ENCODE measurements around the gene PRPH.

DNA sequence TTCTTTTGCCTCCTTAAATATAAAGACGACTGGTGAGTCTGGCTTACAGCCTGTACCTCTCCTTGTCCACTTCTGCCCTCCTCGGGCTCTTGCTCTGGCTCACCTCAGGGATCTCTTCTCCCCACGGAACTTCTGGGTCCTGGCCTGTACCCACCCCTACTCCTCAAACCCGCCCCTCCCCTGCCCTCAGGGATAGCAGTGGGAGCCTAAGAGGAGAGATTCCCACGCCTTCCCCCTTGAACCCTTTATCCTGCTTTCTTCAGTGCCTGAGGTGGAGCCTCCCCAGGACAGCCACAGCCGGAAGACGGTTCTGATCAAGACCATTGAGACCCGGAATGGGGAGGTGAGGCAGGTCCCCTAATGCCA lies 2.7 kb downstream of the PRPH start:
- TF ChIP-seq, protein P1, sequence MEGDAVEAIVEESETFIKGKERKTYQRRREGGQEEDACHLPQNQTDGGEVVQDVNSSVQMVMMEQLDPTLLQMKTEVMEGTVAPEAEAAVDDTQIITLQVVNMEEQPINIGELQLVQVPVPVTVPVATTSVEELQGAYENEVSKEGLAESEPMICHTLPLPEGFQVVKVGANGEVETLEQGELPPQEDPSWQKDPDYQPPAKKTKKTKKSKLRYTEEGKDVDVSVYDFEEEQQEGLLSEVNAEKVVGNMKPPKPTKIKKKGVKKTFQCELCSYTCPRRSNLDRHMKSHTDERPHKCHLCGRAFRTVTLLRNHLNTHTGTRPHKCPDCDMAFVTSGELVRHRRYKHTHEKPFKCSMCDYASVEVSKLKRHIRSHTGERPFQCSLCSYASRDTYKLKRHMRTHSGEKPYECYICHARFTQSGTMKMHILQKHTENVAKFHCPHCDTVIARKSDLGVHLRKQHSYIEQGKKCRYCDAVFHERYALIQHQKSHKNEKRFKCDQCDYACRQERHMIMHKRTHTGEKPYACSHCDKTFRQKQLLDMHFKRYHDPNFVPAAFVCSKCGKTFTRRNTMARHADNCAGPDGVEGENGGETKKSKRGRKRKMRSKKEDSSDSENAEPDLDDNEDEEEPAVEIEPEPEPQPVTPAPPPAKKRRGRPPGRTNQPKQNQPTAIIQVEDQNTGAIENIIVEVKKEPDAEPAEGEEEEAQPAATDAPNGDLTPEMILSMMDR (IDR thresholded peaks at IDR 0.05; ENCODE audit: insufficient read depth, low read length, poor library complexity, severe bottlenecking) = no peak
- no peak for TF ChIP-seq EZH2phosphoT487 (conservative IDR thresholded peaks at IDR 0.05; ENCODE audit: low read length)
